Transverse colon (tissue), 4 donors: ENCODE data around the gene FBXL17. TPM values are rescaled to one million over a fixed set of nuclear protein-coding genes. Genes with fewer than 3 reads are reported as not detected.

Experiments
- DNase-seq: peaks from one replicate; pipeline ENCODE4 v3.0.0-alpha.2; 2019
- H3K27ac ChIP-seq, 4 donors: fragments of 200-600 bp; sonication (generic); 2 replicates each; pipeline ENCODE4 v1.5.1; 2016 to 2018; ENCODE audit warnings: inconsistent platforms in 4 of 4
- H3K27me3 ChIP-seq: fragments of 200-600 bp; sonication (generic); 2 replicates; pipeline ENCODE4 v1.5.1; 2017; ENCODE audit warnings: inconsistent platforms
- H3K36me3 ChIP-seq, 4 donors: fragments of 200-600 bp; sonication (generic); 2 replicates each; pipeline ENCODE4 v1.5.1; 2017 to 2019; ENCODE audit warnings: inconsistent platforms in 4 of 4
- H3K4me1 ChIP-seq, 4 donors: fragments of 200-600 bp; sonication (generic); 2 replicates each; pipeline ENCODE4 v1.5.1; 2017 to 2020; ENCODE audit warnings: inconsistent platforms in 4 of 4
- H3K4me3 ChIP-seq, 4 donors: fragments of 200-600 bp; sonication (generic); 1 replicate in 1 of 4; 2 replicates in 3 of 4; pipeline versions ENCODE4 v1.5.1 to v1.6.1; 2017 to 2019; ENCODE audit warnings: inconsistent platforms in 4 of 4
- H3K9me3 ChIP-seq, 2 donors: fragments of 200-600 bp; sonication (generic); 2 replicates each; pipeline ENCODE4 v1.5.1; 2017 to 2019; ENCODE audit warnings: inconsistent platforms in 2 of 2
- CTCF ChIP-seq, 5 experiments: fragments of 200-600 bp in 3 of 5; fragments of 450-650 bp in 2 of 5; sonication (generic) in 3 of 5; IDR thresholded peaks; 1 replicate in 2 of 5; 2 replicates in 3 of 5; pipeline ENCODE4 v1.5.1; 2016 to 2017; ENCODE audit warnings: antibody characterized with exemption in 5 of 5, inconsistent platforms in 3 of 5, mild to moderate bottlenecking in 2 of 5, moderate library complexity in 1 of 5
- EP300 ChIP-seq: sonication (generic); formaldehyde crosslinking; IDR thresholded peaks from one replicate; pipeline ENCODE4 v1.6.1; 2017; ENCODE audit warnings: antibody characterized with exemption, low read depth
- POLR2A ChIP-seq: fragments of 450-650 bp; IDR thresholded peaks from one replicate; pipeline ENCODE4 v1.6.1; 2016; ENCODE audit warnings: antibody characterized with exemption, mild to moderate bottlenecking, moderate library complexity
- POLR2AphosphoS5 ChIP-seq, 3 donors: sonication (generic); formaldehyde crosslinking; IDR thresholded peaks; one replicate each; pipeline ENCODE4 v1.6.1; 2016; ENCODE audit warnings: antibody characterized with exemption in 3 of 3
- WGBS, 2 donors: methylation state at CpG; one replicate each; pipeline ENCODE4 v1.1.5; 2018; ENCODE audit warnings: low coverage in 1 of 2; 5-methylcytosine and 5-hydroxymethylcytosine counted together
- in situ Hi-C, 4 donors: fragments of 200-750 bp; cut with MboI; loops; one replicate each; pipeline versions ENCODE4 v1.15.0 to v1.15.1; 2017; ENCODE audit warnings: low sequenced_read_pairs in 3 of 4, low pct_ligation_motif_present in 1 of 4, low pct_unique_long_range_greater_than_20kb in 1 of 4
- intact Hi-C: fragments of 100-400 bp; cut with DNase I; formaldehyde crosslinking; loops from one replicate; pipeline ENCODE4 v1.15.1; 2023; ENCODE audit warnings: low total_unique reads
- total RNA-seq, 4 donors: library from RNA; depleted of rRNA; stranded (reverse); fragments of >200 nt; gene quantifications; one replicate each; pipeline ENCODE4 v1.1.0, GENCODE V29; 2016

Gene FBXL17
- total RNA-seq, 4 donors from 2014 or later: 17.7 to 99.5 (median 24.6) TPM

DNA sequence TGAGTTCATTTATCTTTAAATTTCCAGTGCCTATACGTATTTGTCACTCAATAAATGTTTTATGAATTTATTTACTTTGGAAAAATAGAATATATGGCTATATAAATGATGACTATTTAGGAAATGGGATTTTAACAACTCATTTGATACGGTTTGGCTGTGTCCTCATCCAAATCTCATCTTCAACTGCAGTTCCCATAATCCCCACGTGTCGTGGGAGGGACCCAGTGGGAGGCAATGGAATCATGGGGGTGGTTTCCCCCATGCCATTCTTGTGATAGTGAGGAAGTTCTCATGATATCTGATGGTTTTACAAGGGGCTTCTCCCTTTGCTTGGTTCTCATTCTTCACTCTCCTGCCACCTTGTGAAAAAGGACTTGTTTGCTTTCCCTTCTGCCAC, 523.6 kb downstream of the FBXL17 start:
- H3K4me3 ChIP-seq: no peak overlapping the region
- H3K36me3 ChIP-seq: no peaks in the 10 kb centered on the region
- H3K27me3 ChIP-seq: no peaks in the 10 kb centered on the region
- no peak for DNase-seq
- whole genome bisulfite sequencing, 2 donors: 58 to 59% methylated on average over 3 to 4 of the region's 4 CpGs
- H3K4me1 ChIP-seq: peaks cover 0 to 6% (median 2%) of the 10 kb centered on the region in 4 donors
- TF ChIP-seq POLR2A (no peak), POLR2AphosphoS5 (IDR thresholded peaks at IDR 0.05) (no peak), EP300 (no peak), CTCF (IDR thresholded peaks at IDR 0.05) (no peak)
- intact Hi-C loops (no loop called here), in situ Hi-C loops (no loop called here)
- H3K27ac ChIP-seq: no peak overlapping the region
- no peaks in the 10 kb centered on the region for H3K9me3 ChIP-seq

DNA sequence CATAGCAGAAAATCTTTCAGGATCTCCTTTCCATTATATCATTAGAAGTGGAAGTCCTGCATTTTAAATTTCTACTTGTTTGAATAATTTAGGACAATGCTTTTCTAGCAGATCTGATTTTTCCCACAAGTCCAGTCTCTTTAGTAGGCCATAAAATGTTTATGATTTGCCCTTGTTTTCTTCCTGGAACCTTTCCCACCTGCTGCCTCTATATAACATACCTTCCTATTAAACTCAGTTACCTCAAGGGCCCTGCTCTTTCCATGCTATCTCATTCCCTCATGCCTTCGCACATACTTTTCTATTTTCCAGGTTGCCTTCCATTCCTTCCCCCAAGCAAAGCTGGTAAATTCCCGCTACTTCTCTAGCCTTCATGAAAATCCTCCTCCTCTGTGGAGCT, 524.1 kb downstream of the FBXL17 start:
- no peaks in the 10 kb centered on the region for H3K27me3 ChIP-seq
- no peak for DNase-seq
- in situ Hi-C loops: no loop called here
- H3K36me3 ChIP-seq: no peaks in the 10 kb centered on the region
- TF ChIP-seq EP300 (no peak), POLR2AphosphoS5 (IDR thresholded peaks at IDR 0.05) (no peak), POLR2A (no peak), CTCF (IDR thresholded peaks at IDR 0.05) (no peak)
- H3K4me3 ChIP-seq: no peak overlapping the region
- intact Hi-C loops: no loop called here
- WGBS, 2 donors: 20 to 69% methylated on average over 1 to 2 of the region's 2 CpGs
- H3K4me1 ChIP-seq: peaks cover 0 to 6% (median 2%) of the 10 kb centered on the region in 4 donors
- H3K27ac ChIP-seq: no peak overlapping the region
- H3K9me3 ChIP-seq: no peaks in the 10 kb centered on the region

- Histone ChIP-seq H3K27ac (no peak overlapping the region), H3K27me3 (no peaks in the 10 kb centered on the region), H3K4me1 (peaks cover 0 to 6% (median 2%) of the 10 kb centered on the region in 4 donors), H3K9me3 (no peaks in the 10 kb centered on the region), H3K4me3 (no peak overlapping the region), H3K36me3 (no peaks in the 10 kb centered on the region)
- 73 to 92% methylated on average over 1 to 2 of the region's 2 CpGs for WGBS, 2 donors
- intact Hi-C loops: no loop called here
- no peak for DNase-seq
- TF ChIP-seq EP300 (no peak), CTCF (IDR thresholded peaks at IDR 0.05) (no peak), POLR2A (no peak), POLR2AphosphoS5 (IDR thresholded peaks at IDR 0.05) (no peak)
- in situ Hi-C loops: no loop called here
These were observed 526.7 kb downstream of the FBXL17 start for GRCh38 chr5:107855171-107855570.

DNA sequence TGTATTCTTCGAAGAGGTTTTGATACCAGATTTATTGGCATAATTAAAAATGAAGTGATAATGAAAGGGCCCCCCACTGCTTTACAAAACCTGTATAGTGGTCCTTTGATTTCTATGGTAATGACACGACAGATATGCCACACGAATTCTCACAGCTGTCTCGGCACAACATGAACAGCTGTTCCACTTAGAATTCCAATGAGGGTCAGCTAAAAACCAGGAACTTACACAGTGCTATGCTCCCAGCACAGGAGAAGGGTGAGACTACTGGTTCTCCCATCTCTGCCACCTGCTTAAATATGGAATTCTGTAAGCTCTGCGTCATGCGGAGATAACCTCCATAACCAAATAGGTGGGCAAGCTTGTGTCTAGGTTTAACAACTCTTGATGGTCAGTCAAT, 528.2 kb downstream of the FBXL17 start:
- intact Hi-C loops (no loop called here), in situ Hi-C loops (no loop called here)
- 90 to 93% methylated on average over 2 to 6 of the region's 6 CpGs for WGBS, 2 donors
- H3K36me3 ChIP-seq: no peaks in the 10 kb centered on the region
- H3K27me3 ChIP-seq: no peaks in the 10 kb centered on the region
- H3K27ac ChIP-seq: no peak overlapping the region
- TF ChIP-seq CTCF (IDR thresholded peaks at IDR 0.05): no peak
- TF ChIP-seq POLR2AphosphoS5 (IDR thresholded peaks at IDR 0.05): no peak
- no peak for TF ChIP-seq EP300
- no peak for TF ChIP-seq POLR2A
- peaks cover 0 to 6% (median 2%) of the 10 kb centered on the region in 4 donors for H3K4me1 ChIP-seq
- H3K4me3 ChIP-seq: no peak overlapping the region
- H3K9me3 ChIP-seq: no peaks in the 10 kb centered on the region
- DNase-seq: no peak
